Measurements from ENCODE around the gene PLXND1.

The PLXND1 gene

DNA sequence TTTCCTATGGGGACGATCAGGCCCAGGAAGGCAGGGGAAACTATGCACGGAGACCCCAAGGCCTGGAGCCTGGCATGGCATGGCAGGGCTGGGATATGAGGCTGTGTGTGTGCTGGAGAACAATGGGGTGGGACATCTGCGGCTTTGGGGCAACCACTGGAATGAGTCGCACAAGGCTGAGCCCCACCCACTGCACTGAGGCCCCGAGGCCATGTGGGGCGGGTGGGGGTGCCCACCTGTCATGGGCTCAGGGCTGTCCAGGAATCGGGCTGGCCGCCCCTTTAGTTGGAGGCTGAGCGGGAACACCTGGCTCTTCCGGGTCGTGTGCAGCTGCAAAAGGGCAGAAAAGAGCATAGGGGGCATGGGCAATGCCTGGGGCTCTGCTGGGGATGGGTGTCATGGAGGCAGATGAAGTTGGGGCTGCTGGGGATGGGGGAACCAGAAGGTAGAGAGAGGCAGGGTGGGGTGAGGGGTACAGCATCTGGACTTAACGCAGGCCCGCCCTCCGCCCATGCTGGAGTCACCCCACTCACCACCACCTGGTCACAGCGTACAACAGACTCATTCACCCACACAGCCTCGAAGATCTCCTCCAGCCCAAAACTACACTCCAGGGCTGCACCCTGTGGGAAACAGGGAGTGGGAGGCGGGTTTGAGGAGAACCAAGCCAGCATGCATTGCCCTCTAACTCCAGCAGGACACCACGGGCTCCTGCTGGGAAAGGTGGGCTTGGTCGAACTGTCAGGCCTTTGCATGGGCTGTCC, 31.1 kb downstream of the PLXND1 start:
- TF ChIP-seq, protein P1, sequence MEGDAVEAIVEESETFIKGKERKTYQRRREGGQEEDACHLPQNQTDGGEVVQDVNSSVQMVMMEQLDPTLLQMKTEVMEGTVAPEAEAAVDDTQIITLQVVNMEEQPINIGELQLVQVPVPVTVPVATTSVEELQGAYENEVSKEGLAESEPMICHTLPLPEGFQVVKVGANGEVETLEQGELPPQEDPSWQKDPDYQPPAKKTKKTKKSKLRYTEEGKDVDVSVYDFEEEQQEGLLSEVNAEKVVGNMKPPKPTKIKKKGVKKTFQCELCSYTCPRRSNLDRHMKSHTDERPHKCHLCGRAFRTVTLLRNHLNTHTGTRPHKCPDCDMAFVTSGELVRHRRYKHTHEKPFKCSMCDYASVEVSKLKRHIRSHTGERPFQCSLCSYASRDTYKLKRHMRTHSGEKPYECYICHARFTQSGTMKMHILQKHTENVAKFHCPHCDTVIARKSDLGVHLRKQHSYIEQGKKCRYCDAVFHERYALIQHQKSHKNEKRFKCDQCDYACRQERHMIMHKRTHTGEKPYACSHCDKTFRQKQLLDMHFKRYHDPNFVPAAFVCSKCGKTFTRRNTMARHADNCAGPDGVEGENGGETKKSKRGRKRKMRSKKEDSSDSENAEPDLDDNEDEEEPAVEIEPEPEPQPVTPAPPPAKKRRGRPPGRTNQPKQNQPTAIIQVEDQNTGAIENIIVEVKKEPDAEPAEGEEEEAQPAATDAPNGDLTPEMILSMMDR (IDR thresholded peaks at IDR 0.05; ENCODE audit: borderline replicate concordance, insufficient read depth, low read depth, low read length) = no peak
- no peak overlapping the region for H3K4me3 ChIP-seq (ENCODE audit: low read depth, low read length)

DNA sequence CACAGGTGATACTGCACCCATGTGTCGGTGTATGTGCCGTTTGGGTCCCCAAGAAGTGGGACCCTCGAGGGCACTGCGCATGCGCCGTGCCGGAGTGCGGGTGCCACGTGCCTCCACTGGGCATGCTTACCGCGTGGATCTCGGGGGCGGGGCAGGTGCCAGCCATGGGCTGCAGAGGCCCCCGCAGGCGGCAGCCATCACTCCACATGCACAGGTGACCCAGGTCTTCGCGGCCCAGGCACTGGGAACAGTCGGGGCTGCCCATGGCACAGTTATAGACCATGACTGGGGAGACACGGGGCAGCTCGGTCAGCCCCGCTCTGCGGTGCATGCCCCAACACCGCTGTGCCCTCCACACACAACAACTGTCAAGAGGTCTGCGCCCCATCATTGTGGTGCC, 32.3 kb downstream of the PLXND1 start:
- H3K4me3 ChIP-seq (ENCODE audit: low read depth, low read length) = no peak overlapping the region
- TF ChIP-seq, protein P1 (IDR thresholded peaks at IDR 0.05; ENCODE audit: borderline replicate concordance, insufficient read depth, low read depth, low read length) = no peak

DNA sequence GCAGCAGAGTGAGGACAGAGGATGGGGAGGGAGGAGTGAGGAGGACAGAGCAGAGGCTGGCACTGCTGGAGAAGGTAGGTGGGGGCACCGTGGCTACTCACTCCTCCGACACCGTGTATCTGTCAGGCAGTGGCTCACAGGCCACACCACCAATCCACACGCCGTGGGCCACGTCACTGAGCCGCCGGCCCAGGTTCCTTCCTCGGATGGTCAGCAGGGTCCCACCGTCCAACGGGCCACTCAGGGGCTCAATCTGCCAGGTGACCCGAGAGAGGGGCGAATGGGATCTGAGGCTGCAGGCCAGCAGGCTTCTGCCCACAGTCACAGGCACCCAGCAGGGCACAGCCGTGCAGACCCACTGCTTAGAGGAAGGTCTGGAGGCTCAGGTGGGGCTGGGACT, 33.0 kb downstream of the PLXND1 start:
- no peak overlapping the region for H3K4me3 ChIP-seq (ENCODE audit: low read depth, low read length)
- TF ChIP-seq, protein P1 (IDR thresholded peaks at IDR 0.05; ENCODE audit: borderline replicate concordance, insufficient read depth, low read depth, low read length) = no peak

DNA sequence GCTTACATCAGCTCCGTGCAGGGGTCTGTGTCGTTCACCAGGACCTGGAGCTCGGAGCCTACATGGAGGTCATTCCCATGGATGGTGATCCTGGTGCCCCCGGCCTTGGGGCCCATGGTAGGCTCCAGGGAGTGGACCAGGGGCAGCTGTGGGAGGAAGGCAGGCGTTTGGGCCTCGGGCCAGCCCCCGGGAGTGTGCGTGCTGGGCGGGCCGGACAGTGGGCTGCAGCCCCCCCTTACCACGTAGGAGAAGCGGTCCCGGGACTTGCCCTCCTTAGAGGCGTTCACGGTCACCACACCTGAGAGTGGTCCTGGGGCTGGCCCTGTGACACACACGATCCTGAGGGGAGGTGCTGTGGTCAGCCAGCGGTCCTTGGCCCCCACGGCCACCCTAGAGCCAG, 33.9 kb downstream of the PLXND1 start:
- TF ChIP-seq, protein P1 (IDR thresholded peaks at IDR 0.05; ENCODE audit: borderline replicate concordance, insufficient read depth, low read depth, low read length) = no peak
- no peak overlapping the region for H3K4me3 ChIP-seq (ENCODE audit: low read depth, low read length)

DNA sequence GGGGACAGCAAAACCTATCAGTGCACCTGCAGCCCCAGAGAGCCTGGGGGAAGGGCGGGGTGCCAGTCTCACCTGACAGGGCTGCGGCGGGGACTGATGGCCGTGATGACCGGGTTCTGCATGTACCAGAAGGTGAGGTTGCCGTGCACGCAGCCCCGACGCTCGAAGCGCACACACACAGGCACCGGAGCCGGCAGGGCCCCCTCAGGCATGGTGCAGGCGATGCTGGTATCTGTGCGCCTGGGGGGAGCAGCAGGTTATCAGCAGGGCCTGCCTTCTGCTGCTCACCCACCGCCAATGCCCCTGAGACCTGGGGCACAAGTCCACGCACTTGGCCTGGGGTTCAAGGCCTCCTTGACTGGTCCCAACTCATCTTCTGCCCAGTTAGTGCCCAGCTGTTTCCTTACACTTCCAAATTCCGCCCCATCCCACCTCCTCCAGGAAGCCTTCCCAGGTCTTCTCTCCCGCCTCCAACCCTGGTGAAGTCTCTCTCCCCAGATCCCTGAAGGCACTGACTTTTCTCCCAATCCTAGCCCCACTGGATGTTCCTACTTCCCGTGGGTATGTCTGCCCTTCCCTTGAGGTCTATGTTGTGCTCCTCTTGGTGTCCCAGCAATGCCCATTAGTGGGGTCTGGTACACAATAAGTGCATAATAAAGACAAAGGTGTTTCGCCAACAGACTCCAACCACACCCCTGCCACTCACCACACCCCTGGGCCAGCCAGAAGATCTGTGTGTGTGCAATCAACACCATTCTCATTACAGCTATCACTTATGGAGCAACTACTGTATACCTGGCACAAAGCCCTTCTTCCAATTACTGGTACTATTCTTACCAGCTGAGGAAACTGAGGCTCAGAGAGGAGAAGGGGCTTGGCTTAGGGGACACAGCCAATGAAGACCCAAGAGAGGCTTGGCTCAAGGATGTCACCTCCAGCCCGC, 34.6 kb downstream of the PLXND1 start:
- H3K4me3 ChIP-seq (ENCODE audit: low read depth, low read length) = no peak overlapping the region
- TF ChIP-seq, protein P1 (IDR thresholded peaks at IDR 0.05; ENCODE audit: borderline replicate concordance, insufficient read depth, low read depth, low read length) = no peak

DNA sequence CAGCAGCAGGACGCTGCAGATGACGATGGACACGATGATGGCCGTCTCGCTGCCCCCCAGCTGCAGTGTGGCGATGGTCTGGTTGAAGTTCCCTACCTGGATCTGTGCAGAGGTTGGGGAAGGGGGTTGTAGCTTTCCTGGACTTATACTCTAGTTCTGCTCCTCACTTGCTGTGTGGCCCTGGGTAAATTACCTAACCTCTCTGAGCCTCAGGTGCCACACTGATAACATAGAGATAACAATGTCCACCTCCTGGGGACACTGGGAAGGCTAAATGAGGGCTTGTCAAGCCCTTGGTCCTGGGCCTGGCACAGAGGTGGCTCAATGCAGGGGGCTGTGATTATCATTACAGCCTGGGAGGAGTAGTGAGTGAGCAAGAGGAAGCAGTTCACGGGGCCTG, 36.6 kb downstream of the PLXND1 start:
- TF ChIP-seq, protein P1 (IDR thresholded peaks at IDR 0.05; ENCODE audit: borderline replicate concordance, insufficient read depth, low read depth, low read length) = no peak
- H3K4me3 ChIP-seq (ENCODE audit: low read depth, low read length) = no peak overlapping the region

Data from GM12875 (cell line).